H9 (cell line): ENCODE data around the gene NTRK2. TPM values are rescaled to one million over a fixed set of nuclear protein-coding genes. Genes with fewer than 3 reads are reported as not detected.

ENCODE experiments used
- DNase-seq: peaks from one replicate; pipeline ENCODE4 v3.0.0-alpha.2; 2017
- H2AFZ ChIP-seq: one replicate; pipeline ENCODE4 v1.6.1; 2013; ENCODE audit warnings: mild to moderate bottlenecking, low read length, control low read depth, moderate library complexity
- H2AK5ac ChIP-seq: 2 replicates; pipeline ENCODE4 v1.6.1; 2013; ENCODE audit warnings: low read length, control low read depth, mixed read lengths; ENCODE audit not compliant: insufficient read length
- H2BK120ac ChIP-seq: one replicate; pipeline ENCODE4 v1.6.1; 2013; ENCODE audit warnings: low read depth, mild to moderate bottlenecking, low read length, control low read depth, inconsistent platforms; ENCODE audit not compliant: poor library complexity, severe bottlenecking
- H2BK12ac ChIP-seq: 2 replicates; pipeline ENCODE4 v1.6.1; 2013; ENCODE audit warnings: low read length, control low read depth, mixed read lengths, low read depth; ENCODE audit not compliant: insufficient read length
- H2BK15ac ChIP-seq: 2 replicates; pipeline ENCODE4 v1.6.1; 2013; ENCODE audit warnings: low read depth, low read length, control low read depth
- H2BK20ac ChIP-seq: one replicate; pipeline ENCODE4 v1.6.1; 2013; ENCODE audit warnings: low read depth, mild to moderate bottlenecking, low read length, control low read depth, inconsistent platforms; ENCODE audit not compliant: poor library complexity, severe bottlenecking
- H2BK5ac ChIP-seq: 2 replicates; pipeline ENCODE4 v1.6.1; 2013; ENCODE audit warnings: low read length, control low read depth, mixed read lengths; ENCODE audit not compliant: insufficient read length
- H3K14ac ChIP-seq: 2 replicates; pipeline ENCODE4 v1.6.1; 2013; ENCODE audit warnings: low read length, control low read depth; ENCODE audit not compliant: insufficient read depth
- H3K18ac ChIP-seq: 2 replicates; pipeline ENCODE4 v1.6.1; 2013; ENCODE audit warnings: low read depth, mild to moderate bottlenecking, mixed read lengths, low read length, control low read depth; ENCODE audit not compliant: insufficient read length
- H3K23ac ChIP-seq: 2 replicates; pipeline ENCODE4 v1.6.1; 2013; ENCODE audit warnings: low read length, control low read depth, mixed read lengths, low read depth; ENCODE audit not compliant: insufficient read length
- H3K23me2 ChIP-seq: 2 replicates; pipeline ENCODE4 v1.6.1; 2013; ENCODE audit warnings: low read depth, mild to moderate bottlenecking, mixed read lengths, low read length, control low read depth; ENCODE audit not compliant: insufficient read length, poor library complexity, severe bottlenecking
- H3K27ac ChIP-seq: 2 replicates; pipeline ENCODE4 v1.5.1; 2013; ENCODE audit warnings: low read length, control low read depth, mixed read lengths, low read depth; ENCODE audit not compliant: insufficient read length
- H3K27me3 ChIP-seq: 2 replicates; pipeline ENCODE4 v1.6.1; 2013; ENCODE audit warnings: low read length, control low read depth, inconsistent platforms; ENCODE audit not compliant: insufficient read depth
- H3K4ac ChIP-seq: 2 replicates; pipeline ENCODE4 v1.6.1; 2013; ENCODE audit warnings: low read depth, mild to moderate bottlenecking, control low read depth, inconsistent platforms, low read length, moderate library complexity
- H3K4me1 ChIP-seq: 2 replicates; pipeline ENCODE4 v1.6.1; 2013; ENCODE audit warnings: low read length, control low read depth, inconsistent platforms; ENCODE audit not compliant: insufficient read depth
- H3K4me2 ChIP-seq: 2 replicates; pipeline ENCODE4 v1.6.1; 2013; ENCODE audit warnings: low read length, control low read depth, mixed read lengths; ENCODE audit not compliant: insufficient read length, insufficient read depth
- H3K56ac ChIP-seq: 2 replicates; pipeline ENCODE4 v1.6.1; 2013; ENCODE audit warnings: low read depth, mild to moderate bottlenecking, mixed read lengths, low read length, control low read depth; ENCODE audit not compliant: insufficient read length
- H3K79me1 ChIP-seq: 2 replicates; pipeline ENCODE4 v1.6.1; 2013; ENCODE audit warnings: low read depth, mild to moderate bottlenecking, moderate library complexity, low read length, control low read depth, inconsistent platforms; ENCODE audit not compliant: insufficient read depth, poor library complexity, severe bottlenecking
- H3K79me2 ChIP-seq: 2 replicates; pipeline ENCODE4 v1.6.1; 2013; ENCODE audit warnings: low read length, control low read depth, inconsistent platforms; ENCODE audit not compliant: insufficient read depth
- H3K9ac ChIP-seq: 2 replicates; pipeline ENCODE4 v1.6.1; 2013; ENCODE audit warnings: low read length, control low read depth, mixed read lengths; ENCODE audit not compliant: insufficient read length; ENCODE audit errors: extremely low read depth
- H3K9me3 ChIP-seq: one replicate; pipeline ENCODE4 v1.6.1; 2013; ENCODE audit warnings: low read depth, low read length, inconsistent platforms; ENCODE audit not compliant: control insufficient read depth
- H3T11ph ChIP-seq: one replicate; pipeline ENCODE4 v1.6.1; 2013; ENCODE audit warnings: mild to moderate bottlenecking, low read length, control low read depth, inconsistent platforms
- H4K20me1 ChIP-seq: one replicate; pipeline ENCODE4 v1.6.1; 2013; ENCODE audit not compliant: control insufficient read depth, insufficient read length, insufficient read depth
- H4K5ac ChIP-seq: 2 replicates; pipeline ENCODE4 v1.6.1; 2013; ENCODE audit warnings: low read depth, mild to moderate bottlenecking, mixed read lengths, low read length, control low read depth; ENCODE audit not compliant: insufficient read length
- H4K8ac ChIP-seq: replicated peaks from 2 replicates; pipeline ENCODE4 v1.6.1; 2013; ENCODE audit warnings: low read length, control low read depth, mixed read lengths, low read depth; ENCODE audit not compliant: insufficient read length
- H4K91ac ChIP-seq: 2 replicates; pipeline ENCODE4 v1.6.1; 2013; ENCODE audit warnings: low read depth, mild to moderate bottlenecking, moderate library complexity, mixed read lengths, low read length, control low read depth; ENCODE audit not compliant: insufficient read length
- H3K27ac Mint-ChIP-seq, 3 experiments: 2 replicates in 2 of 3; 3 replicates in 1 of 3; pipeline ENCODE4 v1.8.0; 2020 to 2021; ENCODE audit warnings: mixed read lengths in 3 of 3, mild to moderate bottlenecking in 1 of 3, moderate library complexity in 1 of 3
- H3K27me3 Mint-ChIP-seq: 2 replicates; pipeline ENCODE4 v1.8.0; 2021; ENCODE audit warnings: low read depth, mild to moderate bottlenecking, moderate library complexity, mixed read lengths
- H3K36me3 Mint-ChIP-seq, 3 experiments: 2 replicates in 2 of 3; 3 replicates in 1 of 3; pipeline ENCODE4 v1.8.0; 2020 to 2021; ENCODE audit warnings: low read depth in 3 of 3, mixed read lengths in 3 of 3; ENCODE audit not compliant: insufficient read depth in 1 of 3
- H3K4me1 Mint-ChIP-seq, 2 experiments: 2 replicates each; pipeline ENCODE4 v1.8.0; 2020; ENCODE audit warnings: mixed read lengths in 2 of 2
- H3K4me3 Mint-ChIP-seq, 2 experiments: 2 replicates in 1 of 2; 3 replicates in 1 of 2; pipeline ENCODE4 v1.8.0; 2020 to 2021; ENCODE audit warnings: mild to moderate bottlenecking in 2 of 2, mixed read lengths in 2 of 2, moderate library complexity in 1 of 2
- H3K9me3 Mint-ChIP-seq, 2 experiments: 2 replicates in 1 of 2; 3 replicates in 1 of 2; pipeline ENCODE4 v1.8.0; 2020; ENCODE audit warnings: mild to moderate bottlenecking in 2 of 2, mixed read lengths in 2 of 2, moderate library complexity in 1 of 2
- CTCF ChIP-seq: fragments of 200-600 bp; sonication (generic); conservative IDR thresholded peaks from 3 replicates; pipeline ENCODE4 v1.8.0; 2021; ENCODE audit warnings: antibody characterized with exemption, mild to moderate bottlenecking
- WGBS: extraction: QIAGEN DNeasy Blood & Tissue Kit; methylation state at CpG from one replicate; pipeline ENCODE4 v1.1.7; 2013; ENCODE audit warnings: missing lambda C conversion rate, low lambda C conversion rate, mixed read lengths; ENCODE audit not compliant: insufficient read length; ENCODE audit errors: extremely low coverage; 5-methylcytosine and 5-hydroxymethylcytosine counted together
- total RNA-seq: library from RNA; stranded (reverse); gene quantifications from 2 replicates; pipeline ENCODE4 v1.2.1, GENCODE V29; 2021

NTRK2 gene
- total RNA-seq, 1 experiment from 2014 or later = 0.02 TPM

- no peak overlapping the region for H4K8ac ChIP-seq
- no peak overlapping the region for H3K14ac ChIP-seq
- Mint-ChIP-seq H3K27me3 (no peaks in the 10 kb centered on the region; the same call in 1 of the 2 replicates), H3K36me3 (no peaks in the 10 kb centered on the region), H3K4me1 (peaks cover 8 to 9% of the 10 kb centered on the region in 2 experiments; a peak in 3 of 4 replicates), H3K9me3 (no peaks in the 10 kb centered on the region), H3K4me3 (no peak overlapping the region), H3K27ac (no peak overlapping the region)
- TF ChIP-seq CTCF = no peak
- H3K27me3 ChIP-seq = no peaks in the 10 kb centered on the region
- no peak overlapping the region for H2BK120ac ChIP-seq
- H3K4me1 ChIP-seq = no peaks in the 10 kb centered on the region
- H4K20me1 ChIP-seq = no peaks in the 10 kb centered on the region
- H3K27ac ChIP-seq = no peak overlapping the region
- no peak overlapping the region for H2AK5ac ChIP-seq
- WGBS = no CpG with 5 or more reads among the region's 10 CpGs
- no peaks in the 10 kb centered on the region for H3K79me2 ChIP-seq
- H2BK20ac ChIP-seq = no peak overlapping the region
- H3K9me3 ChIP-seq = no peaks in the 10 kb centered on the region
- H2AFZ ChIP-seq = no peak overlapping the region
- H3K56ac ChIP-seq = no peak overlapping the region
- H3T11ph ChIP-seq = no peak overlapping the region
- H3K4ac ChIP-seq = no peak overlapping the region
- no peak overlapping the region for H3K18ac ChIP-seq
- no peak overlapping the region for H4K5ac ChIP-seq
- H3K23ac ChIP-seq = no peak overlapping the region
- no peaks in the 10 kb centered on the region for H3K79me1 ChIP-seq
- no peak overlapping the region for H3K9ac ChIP-seq
- H2BK12ac ChIP-seq = no peak overlapping the region
- no peak overlapping the region for H3K4me2 ChIP-seq
- DNase-seq = no peak
- H2BK15ac ChIP-seq = no peak overlapping the region
- H2BK5ac ChIP-seq = no peak overlapping the region
- no peak overlapping the region for H4K91ac ChIP-seq
- H3K23me2 ChIP-seq = no peaks in the 10 kb centered on the region
Observed at GRCh38 chr9:84736081-84736480, 66.6 kb downstream of the NTRK2 start.
